ENCODE measurements around the gene PIK3CB.

- TF ChIP-seq CTCF (IDR thresholded peaks at IDR 0.05; ENCODE audit: control extremely low read depth in 1 of 3, insufficient read depth in 1 of 3, low read depth in 1 of 3, low read length in 3 of 3) (no peak), POLR2AphosphoS5 (IDR thresholded peaks at IDR 0.05; ENCODE audit: low read depth, low read length) (no peak)
These were observed 11.6 kb upstream of the PIK3CB start for GRCh38 chr3:138846262-138846791.
